Skeletal muscle cell (primary cell): Measurements from ENCODE around the gene CYP11A1.
A peak's percentile ranks its signal among the peaks of the same experiment; 100 is the strongest.

Experiments used
- DNase-seq: peaks from one replicate; pipeline ENCODE4 v3.0.0-alpha.2; 2010; ENCODE audit warnings: low read depth
- H3K4me3 ChIP-seq: 2 replicates; pipeline ENCODE4 v1.5.1; 2011; ENCODE audit warnings: low read depth, mild to moderate bottlenecking, control low read depth, low read length, moderate library complexity

CYP11A1 gene

DNA sequence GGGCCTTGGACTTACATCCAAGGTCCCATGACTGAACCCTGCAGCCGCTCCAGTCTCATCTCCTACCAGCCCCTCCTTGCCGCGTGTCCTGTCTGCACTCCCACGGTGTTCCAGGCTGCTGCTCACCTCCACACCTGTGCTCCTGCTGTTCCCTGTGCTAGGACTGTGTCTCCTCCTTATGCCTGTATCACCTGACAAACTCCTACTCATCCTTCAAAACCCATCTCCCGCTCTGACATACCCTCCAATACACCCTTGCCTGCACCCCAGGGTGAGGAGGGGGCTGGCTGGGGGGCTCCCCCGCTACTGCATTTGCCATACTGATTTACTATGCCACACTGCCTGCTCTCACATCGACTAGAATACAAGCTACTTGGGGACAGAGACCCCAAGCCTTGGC lies 53.6 kb downstream of the CYP11A1 start:
- H3K4me3 ChIP-seq: no peak overlapping the region
- no peak for DNase-seq

DNA sequence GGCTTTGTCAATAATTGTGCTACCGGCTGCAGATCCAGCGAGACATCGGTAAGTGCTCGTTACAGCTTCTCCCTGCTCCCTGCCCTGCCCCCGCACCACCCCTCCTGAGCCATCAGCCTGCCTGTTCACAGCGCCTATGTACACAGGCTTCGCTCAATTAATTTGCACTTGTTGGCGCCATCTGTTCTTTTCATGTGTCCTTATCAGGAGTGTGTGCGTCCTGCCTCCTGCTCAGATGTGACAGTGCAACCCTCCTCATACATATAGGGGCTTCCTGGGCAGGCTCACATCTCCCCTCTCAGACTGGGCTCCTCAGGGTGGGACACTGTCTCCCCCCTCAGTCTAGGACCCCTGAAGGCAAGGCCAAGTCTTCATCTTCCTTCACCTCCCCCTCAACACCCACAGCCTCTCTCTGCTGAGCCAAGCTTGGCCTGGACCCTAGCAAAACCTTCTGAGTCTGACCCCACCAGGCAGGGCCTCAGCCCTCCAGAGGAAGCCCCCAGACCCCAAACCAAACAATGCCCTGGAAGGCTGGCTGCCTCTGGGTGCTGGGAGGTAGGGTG lies 54.9 kb downstream of the CYP11A1 start:
- DNase-seq: no peak
- H3K4me3 ChIP-seq: no peak overlapping the region

DNA sequence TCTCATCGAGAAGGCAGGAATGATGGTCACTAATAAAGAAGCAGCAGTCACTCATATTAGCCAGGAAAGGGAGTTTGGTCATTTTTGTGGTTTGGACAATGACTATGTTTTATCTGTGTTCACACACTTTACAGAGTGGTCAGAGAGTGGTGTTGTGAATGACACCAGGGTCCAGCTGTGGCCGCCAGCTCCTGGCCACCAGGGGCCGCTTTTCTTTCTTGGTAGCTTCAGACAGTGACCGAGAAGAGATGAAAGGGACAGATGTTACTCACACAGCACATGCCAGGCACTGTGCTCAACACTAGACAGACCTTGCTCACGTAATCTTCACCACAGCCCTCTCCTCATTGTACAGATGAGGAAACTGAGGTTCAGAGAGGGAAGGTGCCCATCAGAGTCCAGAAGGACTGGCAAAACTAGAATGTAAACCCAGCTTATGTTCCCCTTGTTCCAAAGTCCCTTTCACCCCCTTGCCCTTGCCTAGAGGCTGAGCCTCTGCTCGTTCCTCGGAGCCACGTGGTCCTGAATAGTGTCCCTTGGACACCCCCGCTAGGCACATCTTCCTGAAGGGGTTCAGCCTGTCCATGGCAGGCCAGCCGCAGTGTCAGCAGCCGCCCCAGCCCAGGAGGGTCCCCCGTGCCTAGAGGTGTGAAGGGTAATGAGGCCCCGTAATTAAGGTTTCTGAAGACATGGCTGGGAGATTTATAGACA lies 55.6 kb downstream of the CYP11A1 start:
- no peak for DNase-seq
- no peak overlapping the region for H3K4me3 ChIP-seq

DNA sequence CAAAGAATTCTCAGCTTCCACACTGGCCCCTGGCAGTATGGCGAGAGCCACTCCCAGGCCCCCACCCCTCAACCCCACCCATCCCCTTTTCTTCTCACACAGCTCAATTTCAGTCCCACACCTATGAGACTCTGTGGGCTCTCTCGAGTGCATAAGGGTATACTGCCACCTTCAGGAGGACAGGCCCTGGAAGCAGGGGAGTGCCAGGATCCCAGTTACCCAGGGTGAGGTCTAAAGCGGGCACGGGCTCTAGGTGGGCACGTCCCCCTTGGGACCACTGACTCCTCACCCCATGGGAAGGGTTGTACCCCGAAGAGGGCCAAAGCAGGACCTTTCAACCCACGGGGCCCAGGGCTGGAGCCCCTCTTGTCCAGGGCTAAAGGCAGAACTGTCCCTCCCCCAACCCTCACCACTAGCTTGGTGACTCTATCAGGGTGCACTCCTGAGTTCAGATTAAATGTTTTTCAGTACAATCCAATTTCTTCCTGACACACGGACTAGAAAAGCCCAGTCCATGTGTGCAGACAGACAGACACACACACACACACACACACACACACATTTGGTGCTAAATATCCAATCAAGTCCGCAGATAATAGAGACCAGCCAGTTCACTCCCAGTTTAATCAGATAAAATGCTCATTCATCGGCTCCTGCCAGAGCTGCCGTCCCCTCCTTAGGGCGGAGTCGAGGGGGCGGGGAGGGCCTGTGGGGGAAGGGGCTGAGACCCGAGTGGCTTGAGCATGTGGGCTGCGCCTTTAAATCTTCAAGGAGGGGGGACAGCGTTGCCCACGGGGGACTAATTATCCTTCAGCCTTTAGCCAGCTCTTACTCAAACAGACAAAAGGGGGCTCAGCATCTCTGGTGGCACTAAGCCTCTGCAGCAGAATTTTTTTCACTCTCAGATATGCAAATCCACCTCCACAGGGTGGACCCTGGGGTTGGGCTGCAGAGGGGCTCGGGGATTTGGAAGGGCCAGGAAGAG lies 59.3 kb downstream of the CYP11A1 start:
- DNase-seq: peak; percentile 21
- no peak overlapping the region for H3K4me3 ChIP-seq

- no peak for DNase-seq
- H3K4me3 ChIP-seq: no peak overlapping the region
Observed at GRCh38 chr15:74306781-74307217, 60.6 kb downstream of the CYP11A1 start.

- no peak overlapping the region for H3K4me3 ChIP-seq
- DNase-seq: no peak
Observed at GRCh38 chr15:74305687-74306086, 61.8 kb downstream of the CYP11A1 start.

- no peak overlapping the region for H3K4me3 ChIP-seq
- DNase-seq: no peak
Observed at GRCh38 chr15:74304431-74304830, 63.0 kb downstream of the CYP11A1 start.

- no peak for DNase-seq
- no peak overlapping the region for H3K4me3 ChIP-seq
Observed at GRCh38 chr15:74303741-74304309, 63.6 kb downstream of the CYP11A1 start.

DNA sequence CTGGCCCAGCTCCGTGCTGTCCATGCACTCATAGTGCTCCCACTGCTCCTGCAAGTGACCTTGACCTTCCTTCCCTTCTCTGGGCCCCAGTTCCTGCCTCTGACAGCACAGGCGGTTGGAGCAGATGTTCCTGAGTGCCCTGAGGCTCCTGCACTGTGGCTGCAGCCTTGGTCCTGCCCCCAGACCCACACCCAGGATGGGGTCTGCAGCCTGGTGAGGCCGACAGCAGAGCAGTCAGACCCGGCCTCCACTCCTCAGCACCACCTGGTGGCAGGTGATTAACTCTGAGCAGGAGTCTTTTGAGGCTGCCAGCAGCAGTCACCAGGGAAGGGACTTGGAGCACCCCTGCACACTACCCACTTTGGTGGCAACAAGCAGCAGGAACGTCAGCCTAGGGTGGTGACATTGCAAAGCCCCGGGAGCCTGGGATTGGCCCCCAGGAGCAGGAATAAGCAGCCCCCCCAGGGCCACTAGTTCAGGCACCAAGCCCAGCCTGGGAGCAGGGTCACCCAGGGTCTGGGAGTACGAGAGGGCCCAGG lies 64.6 kb downstream of the CYP11A1 start:
- no peak for DNase-seq
- no peak overlapping the region for H3K4me3 ChIP-seq

- H3K4me3 ChIP-seq: no peak overlapping the region
- DNase-seq: no peak
Observed at GRCh38 chr15:74301583-74302361, 65.7 kb downstream of the CYP11A1 start.

- no peak for DNase-seq
- no peak overlapping the region for H3K4me3 ChIP-seq
Observed at GRCh38 chr15:74300057-74300795, 67.2 kb downstream of the CYP11A1 start.

- no peak overlapping the region for H3K4me3 ChIP-seq
- no peak for DNase-seq
Observed at GRCh38 chr15:74297887-74298286, 69.6 kb downstream of the CYP11A1 start.

DNA sequence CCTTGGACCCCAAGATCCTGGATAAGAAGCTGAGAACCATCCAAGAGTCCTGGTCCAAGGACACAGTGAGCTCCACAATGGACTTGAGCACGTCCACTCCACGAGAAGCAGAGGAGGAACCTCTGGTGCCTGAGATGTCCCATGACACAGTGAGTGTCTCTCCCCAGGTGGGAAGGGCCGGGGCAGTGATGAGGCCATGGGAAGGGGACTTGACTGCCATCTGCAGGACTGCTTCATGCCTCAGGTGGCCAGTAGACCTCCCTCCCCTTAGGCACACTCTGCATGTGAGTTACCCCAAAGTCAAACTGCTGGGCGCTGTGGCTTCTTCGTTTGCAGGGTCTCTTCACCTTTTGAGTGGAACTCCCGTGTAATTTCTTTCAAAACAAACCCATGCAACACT lies 71.6 kb downstream of the CYP11A1 start:
- no peak for DNase-seq
- no peak overlapping the region for H3K4me3 ChIP-seq

- DNase-seq: no peak
- no peak overlapping the region for H3K4me3 ChIP-seq
Observed at GRCh38 chr15:74294010-74294409, 73.4 kb downstream of the CYP11A1 start.

DNA sequence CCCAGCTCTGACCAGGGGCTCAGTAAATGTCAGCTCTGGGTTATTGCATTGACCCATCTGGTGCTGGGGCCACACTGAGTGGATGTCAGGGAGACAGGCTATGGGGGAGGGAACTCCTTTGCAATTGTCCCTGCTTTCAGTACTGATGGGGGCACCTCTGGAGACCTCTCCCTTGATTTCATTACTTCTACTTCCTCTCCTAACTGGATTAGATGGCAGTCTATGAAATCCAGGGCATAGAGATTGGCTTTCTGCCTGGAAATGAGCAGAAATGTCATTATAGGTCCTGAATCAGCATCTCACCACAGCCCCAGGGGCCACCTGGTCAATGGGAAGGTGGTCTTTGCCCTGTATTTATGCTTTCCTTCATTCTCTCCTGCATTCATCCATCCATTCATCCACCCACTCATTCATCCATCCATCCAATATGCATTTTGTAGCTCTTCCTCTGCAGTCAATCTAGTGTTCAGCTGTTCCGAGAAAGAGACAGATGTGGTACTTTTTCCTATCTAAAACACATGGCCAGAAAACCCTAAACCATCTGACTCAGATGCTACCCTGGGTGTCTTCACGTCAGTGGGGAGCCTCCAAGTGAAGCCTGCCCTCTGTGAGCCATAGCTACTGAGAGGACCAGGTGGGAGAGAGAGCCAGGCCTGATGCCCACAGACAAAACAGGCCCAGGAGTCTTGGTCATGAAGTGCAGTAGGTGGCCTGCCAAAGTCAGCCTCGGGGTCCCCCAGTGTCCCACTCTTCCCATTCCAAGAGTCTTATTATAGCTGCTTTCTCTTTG lies 74.2 kb downstream of the CYP11A1 start:
- H3K4me3 ChIP-seq: no peak overlapping the region

GRCh38 chr15:74291101-74292071 lies 76.1 kb downstream of the CYP11A1 start:
- no peak overlapping the region for H3K4me3 ChIP-seq
- peak; percentile 27 for DNase-seq

More for the DNA sequence above, 74.2 kb downstream of the CYP11A1 start:
- no peak for DNase-seq
